CD4-positive, CD25-positive, alpha-beta regulatory T cell (primary cell): ENCODE measurements around the gene C7orf57. TPM values are rescaled to one million over a fixed set of nuclear protein-coding genes. Genes with fewer than 3 reads are reported as not detected.

Source experiments
- ATAC-seq, 2 donors: fragments of 150-1000 bp; cut with Tn5 transposase; one replicate each; pipeline ENCODE4 v1.10.0; 2021; ENCODE audit warnings: low read depth in 2 of 2, moderate number of reproducible peaks in 2 of 2, moderate library complexity in 1 of 2
- DNase-seq, 3 donors: peaks; one replicate each; pipeline versions ENCODE4 v3.0.0 to v3.0.0-alpha.2; 2012 to 2022; ENCODE audit warnings: mixed read lengths in 1 of 3
- H3K27ac ChIP-seq: one replicate; pipeline ENCODE4 v1.7.0; 2013; ENCODE audit warnings: mild to moderate bottlenecking, low read length; ENCODE audit not compliant: insufficient read depth, poor library complexity, severe bottlenecking
- H3K27me3 ChIP-seq: one replicate; pipeline ENCODE4 v1.7.0; 2013; ENCODE audit warnings: low read length; ENCODE audit not compliant: control insufficient read depth, insufficient read depth
- H3K36me3 ChIP-seq: one replicate; pipeline ENCODE4 v1.7.0; 2013; ENCODE audit warnings: mild to moderate bottlenecking, low read length, moderate library complexity; ENCODE audit not compliant: control insufficient read depth, insufficient read depth
- H3K4me1 ChIP-seq: 2 replicates; pipeline ENCODE4 v1.7.0; 2013; ENCODE audit warnings: mild to moderate bottlenecking, low read length; ENCODE audit not compliant: insufficient read depth, control insufficient read depth, poor library complexity, severe bottlenecking
- H3K4me3 ChIP-seq: one replicate; pipeline ENCODE4 v1.7.0; 2013; ENCODE audit warnings: low read depth, mild to moderate bottlenecking, low read length, moderate library complexity
- H3K9me3 ChIP-seq, 2 experiments: 1 replicate in 1 of 2; 2 replicates in 1 of 2; pipeline ENCODE4 v1.7.0; 2013; ENCODE audit warnings: low read length in 2 of 2, mild to moderate bottlenecking in 1 of 2, moderate library complexity in 1 of 2; ENCODE audit not compliant: control insufficient read depth in 2 of 2
- H3K27ac Mint-ChIP-seq, 3 donors: one replicate each; pipeline ENCODE4 v1.8.0; 2020 to 2022; ENCODE audit warnings: mild to moderate bottlenecking in 3 of 3, mixed read lengths in 3 of 3, moderate library complexity in 2 of 3
- H3K27me3 Mint-ChIP-seq: one replicate; pipeline ENCODE4 v1.8.0; 2022; ENCODE audit warnings: mild to moderate bottlenecking, mixed read lengths
- H3K36me3 Mint-ChIP-seq: one replicate; pipeline ENCODE4 v1.8.0; 2020; ENCODE audit warnings: mixed read lengths
- H3K4me1 Mint-ChIP-seq, 4 donors: one replicate each; pipeline ENCODE4 v1.8.0; 2020 to 2022; ENCODE audit warnings: mixed read lengths in 4 of 4, mild to moderate bottlenecking in 1 of 4
- H3K4me3 Mint-ChIP-seq, 4 donors: one replicate each; pipeline ENCODE4 v1.8.0; 2020 to 2022; ENCODE audit warnings: mild to moderate bottlenecking in 4 of 4, mixed read lengths in 4 of 4, moderate library complexity in 3 of 4
- H3K9me3 Mint-ChIP-seq, 7 donors: one replicate each; pipeline ENCODE4 v1.8.0; 2020 to 2022; ENCODE audit warnings: mixed read lengths in 7 of 7, mild to moderate bottlenecking in 3 of 7, moderate library complexity in 2 of 7
- polyA plus RNA-seq, 4 donors: library from polyadenylated mRNA; unstranded; fragments of 300-500 nt; fragmentation: Illumina TruSeq; gene quantifications; one replicate each; pipeline ENCODE4 v1.2.3, GENCODE V29; 2021
- total RNA-seq: library from RNA; stranded (reverse); gene quantifications from one replicate; pipeline ENCODE4 v1.2.3, GENCODE V29; 2022

Gene C7orf57
- total and polyA plus RNA-seq, 5 donors from 2014 or later: not detected

DNA sequence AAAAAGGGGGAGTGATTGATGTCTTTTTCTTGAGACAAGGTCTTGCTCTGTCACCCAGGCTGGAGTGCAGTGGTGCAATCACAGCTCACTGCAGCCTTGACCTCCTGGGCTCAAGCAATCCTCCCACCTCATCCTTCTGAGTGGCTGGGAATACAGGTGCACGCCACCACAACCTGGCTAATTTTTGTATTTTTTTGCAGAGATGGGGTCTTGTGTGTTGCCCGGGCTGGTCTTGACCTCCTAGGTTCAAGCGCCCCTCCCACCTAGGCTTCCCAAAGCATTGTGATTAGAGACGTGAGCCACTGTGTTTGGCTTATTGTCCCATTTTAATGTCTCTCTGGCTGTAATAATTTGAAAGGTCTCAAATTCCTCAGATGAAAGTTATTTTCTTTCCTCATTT is 75.5 kb downstream of the C7orf57 start:
- no peaks in the 10 kb centered on the region for H3K9me3 ChIP-seq
- ATAC-seq (no peak), DNase-seq (no peak)
- peaks cover 10% of the 10 kb centered on the region for H3K4me1 ChIP-seq
- Mint-ChIP-seq H3K36me3 (peaks cover 25% of the 10 kb centered on the region), H3K27ac (peak overlapping the region; percentile 39 to 95 (median 85)), H3K9me3 (no peaks in the 10 kb centered on the region), H3K4me3 (no peak overlapping the region), H3K27me3 (no peaks in the 10 kb centered on the region), H3K4me1 (peaks cover 4 to 18% (median 11%) of the 10 kb centered on the region in 4 donors)
- peak overlapping the region; percentile 1 for H3K27ac ChIP-seq
- no peaks in the 10 kb centered on the region for H3K27me3 ChIP-seq
- peaks cover 31% of the 10 kb centered on the region for H3K36me3 ChIP-seq
- no peak overlapping the region for H3K4me3 ChIP-seq

Other genes with a start within 250 kb of the C7orf57 start
- 0.17 TPM for gene PKD1L1, start 87.1 kb upstream of the C7orf57 start, total RNA-seq
- gene PKD1L1, start 87.1 kb upstream of the C7orf57 start, polyA plus RNA-seq: under 1 TPM in 2 of 4 donors, not detected in 2; 0.02 to 0.06 TPM
- 68.1 TPM for gene HUS1, start 55.9 kb upstream of the C7orf57 start, total RNA-seq
- 10 to 100 TPM; 30.2 to 39.5 (median 32.8) TPM for gene HUS1, start 55.9 kb upstream of the C7orf57 start, polyA plus RNA-seq
- not detected for gene SUN3, start 6.4 kb upstream of the C7orf57 start, total RNA-seq
- gene SUN3, start 6.4 kb upstream of the C7orf57 start, polyA plus RNA-seq: not detected
- 66.6 TPM for gene UPP1, start 53.7 kb downstream of the C7orf57 start, total RNA-seq
- 100 to 1,000 TPM in 3 of 4 donors, 10 to 100 TPM in 1; 98.1 to 123 (median 110) TPM for gene UPP1, start 53.7 kb downstream of the C7orf57 start, polyA plus RNA-seq
- 1.1 TPM for gene ABCA13, start 135.9 kb downstream of the C7orf57 start, total RNA-seq
- not detected for gene ABCA13, start 135.9 kb downstream of the C7orf57 start, polyA plus RNA-seq